ENCODE data around the gene GALR2. TPM values are rescaled to one million over a fixed set of nuclear protein-coding genes. Genes with fewer than 3 reads are reported as not detected.
A peak's percentile ranks its signal among the peaks of the same experiment; 100 is the strongest.

The GALR2 gene
- total and polyA plus RNA-seq, 9 of the 15 experiments (the other 6 are each of a cell fraction or from before 2014, with no cell fraction given) = 0.34 TPM; not detected in 8

DNA sequence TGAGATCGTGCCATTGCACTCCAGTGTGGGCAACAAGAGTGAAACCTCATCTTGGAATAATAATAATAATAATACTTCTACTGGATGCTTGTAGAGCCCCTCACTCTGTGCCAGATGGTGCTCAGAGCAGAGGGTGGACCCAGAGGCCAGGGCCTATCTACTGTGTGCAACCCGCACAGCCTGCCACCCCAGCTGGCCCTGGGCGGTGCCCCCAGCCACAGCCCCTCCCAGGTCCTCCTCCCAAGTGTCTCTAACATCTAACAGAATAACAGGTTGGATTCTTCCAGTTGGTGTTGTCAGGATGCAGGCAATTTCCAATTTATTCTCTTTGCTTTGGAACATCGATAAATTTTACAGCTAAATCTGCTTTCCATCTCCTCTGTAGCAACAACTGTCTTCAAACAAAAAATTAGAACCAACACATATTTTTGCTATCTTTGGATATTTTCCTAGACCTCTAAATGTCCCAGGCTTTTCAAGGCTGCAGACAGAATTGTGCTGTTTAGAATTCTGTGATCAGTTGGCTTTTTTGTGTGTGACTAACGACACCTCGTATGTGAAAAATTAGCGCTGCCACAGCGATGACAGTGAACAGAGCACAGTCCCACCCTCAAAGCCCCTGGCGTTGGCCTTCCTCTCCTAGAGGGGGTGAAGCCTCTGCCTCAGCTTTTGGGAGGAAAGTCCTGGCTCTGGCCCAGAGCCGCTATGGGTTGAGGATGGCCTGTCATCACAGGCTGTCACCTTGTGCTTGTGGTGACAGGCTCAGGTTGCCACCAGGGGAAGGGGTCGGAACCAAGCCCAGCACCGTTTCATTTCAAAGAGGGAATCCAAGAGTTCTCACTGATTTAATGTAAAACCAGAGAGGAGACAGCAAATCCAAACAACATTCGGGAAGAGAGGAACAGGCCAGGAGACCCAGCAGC lies 39.9 kb upstream of the GALR2 start (continued):
- TF ChIP-seq, protein P1, sequence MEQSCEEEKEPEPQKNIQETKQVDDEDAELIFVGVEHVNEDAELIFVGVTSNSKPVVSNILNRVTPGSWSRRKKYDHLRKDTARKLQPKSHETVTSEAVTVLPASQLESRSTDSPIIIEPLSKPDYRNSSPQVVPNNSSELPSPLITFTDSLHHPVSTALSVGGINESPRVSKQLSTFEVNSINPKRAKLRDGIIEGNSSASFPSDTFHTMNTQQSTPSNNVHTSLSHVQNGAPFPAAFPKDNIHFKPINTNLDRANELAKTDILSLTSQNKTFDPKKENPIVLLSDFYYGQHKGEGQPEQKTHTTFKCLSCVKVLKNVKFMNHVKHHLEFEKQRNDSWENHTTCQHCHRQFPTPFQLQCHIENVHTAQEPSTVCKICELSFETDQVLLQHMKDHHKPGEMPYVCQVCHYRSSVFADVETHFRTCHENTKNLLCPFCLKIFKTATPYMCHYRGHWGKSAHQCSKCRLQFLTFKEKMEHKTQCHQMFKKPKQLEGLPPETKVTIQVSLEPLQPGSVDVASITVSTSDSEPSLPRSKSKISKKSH (CRISPR knock-in tag; IDR thresholded peaks at IDR 0.05) = no peak
- TF ChIP-seq, protein P2, sequence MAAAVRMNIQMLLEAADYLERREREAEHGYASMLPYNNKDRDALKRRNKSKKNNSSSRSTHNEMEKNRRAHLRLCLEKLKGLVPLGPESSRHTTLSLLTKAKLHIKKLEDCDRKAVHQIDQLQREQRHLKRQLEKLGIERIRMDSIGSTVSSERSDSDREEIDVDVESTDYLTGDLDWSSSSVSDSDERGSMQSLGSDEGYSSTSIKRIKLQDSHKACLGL (CRISPR knock-in tag; IDR thresholded peaks at IDR 0.05; ENCODE audit: borderline replicate concordance, poor library complexity, severe bottlenecking) = no peak

DNA sequence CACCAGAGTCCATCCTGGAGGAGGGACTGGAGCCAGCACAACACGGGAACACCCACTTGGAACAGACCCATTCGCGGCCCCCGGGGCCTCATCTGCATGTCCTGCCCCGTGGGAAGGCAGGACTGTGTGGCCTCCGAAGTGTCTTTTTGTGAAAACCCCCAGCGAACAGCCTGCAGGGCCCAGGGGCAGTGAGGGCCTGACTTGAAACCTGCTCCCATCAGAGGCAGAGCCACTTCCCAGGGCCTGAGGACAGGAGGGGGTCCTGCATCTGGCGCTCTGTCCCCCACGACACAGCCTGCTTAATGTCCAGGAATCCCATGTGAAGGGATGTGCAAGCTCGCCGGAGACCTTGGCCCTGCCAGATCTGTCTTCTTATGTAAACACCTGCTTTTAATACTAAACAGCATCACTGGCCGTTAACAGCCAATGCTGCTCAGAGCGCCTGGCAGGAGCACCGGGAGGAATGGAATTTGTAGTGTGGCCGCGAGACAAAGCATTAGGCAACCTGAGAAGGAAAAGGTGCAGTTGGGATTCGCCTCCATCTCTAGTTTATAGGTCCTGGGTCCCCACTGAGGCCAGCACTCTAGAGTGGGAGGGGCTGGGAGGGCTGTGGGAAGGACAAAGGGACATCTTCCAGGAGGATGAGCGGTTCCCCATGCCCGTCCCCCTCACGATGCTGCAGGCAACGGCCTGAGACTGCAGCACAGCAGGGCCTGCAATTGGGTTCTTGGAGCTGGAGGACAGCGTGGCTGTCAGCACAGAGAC lies 37.9 kb upstream of the GALR2 start:
- WGBS (ENCODE audit: insufficient coverage, low coverage, missing lambda C conversion rate) = 71% methylated on average over 20 of the region's 22 CpGs
- CTCF ChIA-PET (ENCODE audit: low intra/inter-chr PET ratio) = no interaction called here

More for the DNA sequence above, 37.9 kb upstream of the GALR2 start:
- Histone ChIP-seq H3K4me2 (ENCODE audit: insufficient read depth, low read length) (no peak overlapping the region), H3K4me3 (no peak overlapping the region), H3K27me3 (ENCODE audit: control insufficient read depth in 2 of 2, insufficient read depth in 2 of 2, low read length in 2 of 2) (no peaks in the 10 kb centered on the region), H3K36me3 (ENCODE audit: control insufficient read depth, insufficient read depth, low read length) (peaks cover 40% of the 10 kb centered on the region; the same call in 2 of the 3 replicates), H2AFZ (ENCODE audit: low read depth, low read length) (no peak overlapping the region), H3K27ac (ENCODE audit: extremely low read depth, low read depth, low read length) (no peak overlapping the region), H3K9me1 (ENCODE audit: control insufficient read depth, insufficient read depth, low read length) (no peaks in the 10 kb centered on the region), H3K9me3 (replicated peaks; ENCODE audit: control insufficient read depth, insufficient read depth, low read depth, low read length) (no peaks in the 10 kb centered on the region), H3K79me2 (ENCODE audit: control insufficient read depth, insufficient read depth, low read length) (no peaks in the 10 kb centered on the region), H3K9ac (ENCODE audit: insufficient read depth in 1 of 2, low read depth in 2 of 2, low read length in 2 of 2) (peak overlapping the region in 1 of 2 experiments; percentile 62; a peak in 2 of 4 replicates), H4K20me1 (replicated peaks; ENCODE audit: control insufficient read depth, insufficient read depth, low read length) (0 out of 2 replicates have a peak, but pooled peaks cover 9% of the 10 kb centered on the region), H3K4me1 (replicated peaks in 1 of 2; ENCODE audit: control insufficient read depth in 2 of 2, insufficient read depth in 2 of 2, low read length in 2 of 2) (peaks cover 0 to 6% of the 10 kb centered on the region in 2 experiments; a peak in 2 of 5 replicates)
- DNase-seq (ENCODE audit: extremely low read depth in 1 of 4, low spot score in 3 of 4) (no peak), FAIRE-seq (no peak), ATAC-seq (no peak; the same call in 2 of the 3 replicates)
- BruUV-seq (replicated peaks) = no TSS peak
- POLR2A ChIA-PET = interaction anchor here (0.7 to 1.2 kb wide), 4 partner anchors 10 to 1614 kb away, joined by 3 to 4 read pairs (median 4); no protein-coding TSS in a partner anchor
- TF ChIP-seq ATF4 (CRISPR knock-in tag; IDR thresholded peaks at IDR 0.05) (no peak), XRCC4 (IDR thresholded peaks at IDR 0.05; ENCODE audit: extremely low read depth, insufficient read depth, insufficient read length) (no peak), POLR2G (IDR thresholded peaks at IDR 0.05; ENCODE audit: low read depth, low read length) (peak; percentile 39; the same call in 1 of the 2 replicates), FOS (IDR thresholded peaks at IDR 0.05; ENCODE audit: extremely low read depth, insufficient read length) (no peak)
- TF ChIP-seq, protein P3, sequence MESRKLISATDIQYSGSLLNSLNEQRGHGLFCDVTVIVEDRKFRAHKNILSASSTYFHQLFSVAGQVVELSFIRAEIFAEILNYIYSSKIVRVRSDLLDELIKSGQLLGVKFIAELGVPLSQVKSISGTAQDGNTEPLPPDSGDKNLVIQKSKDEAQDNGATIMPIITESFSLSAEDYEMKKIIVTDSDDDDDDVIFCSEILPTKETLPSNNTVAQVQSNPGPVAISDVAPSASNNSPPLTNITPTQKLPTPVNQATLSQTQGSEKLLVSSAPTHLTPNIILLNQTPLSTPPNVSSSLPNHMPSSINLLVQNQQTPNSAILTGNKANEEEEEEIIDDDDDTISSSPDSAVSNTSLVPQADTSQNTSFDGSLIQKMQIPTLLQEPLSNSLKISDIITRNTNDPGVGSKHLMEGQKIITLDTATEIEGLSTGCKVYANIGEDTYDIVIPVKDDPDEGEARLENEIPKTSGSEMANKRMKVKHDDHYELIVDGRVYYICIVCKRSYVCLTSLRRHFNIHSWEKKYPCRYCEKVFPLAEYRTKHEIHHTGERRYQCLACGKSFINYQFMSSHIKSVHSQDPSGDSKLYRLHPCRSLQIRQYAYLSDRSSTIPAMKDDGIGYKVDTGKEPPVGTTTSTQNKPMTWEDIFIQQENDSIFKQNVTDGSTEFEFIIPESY (CRISPR knock-in tag; IDR thresholded peaks at IDR 0.05) = peak; percentile 41; the same call in 1 of the 2 replicates
- in situ Hi-C loops (cut with MboI) = no loop called here
- intact Hi-C loops (cut with micrococcal nuclease) = no loop called here

All from K562 (cell line).